CD14-positive monocyte (primary cell): ENCODE measurements around the gene CD248. TPM values are rescaled to one million over a fixed set of nuclear protein-coding genes. Genes with fewer than 3 reads are reported as not detected.

Source experiments
- DNase-seq, 3 donors: peaks; one replicate each; pipeline ENCODE4 v3.0.0-alpha.2; 2011 to 2022
- H2AFZ ChIP-seq: 2 replicates; pipeline ENCODE4 v1.6.0; 2012; ENCODE audit warnings: mild to moderate bottlenecking, low read depth, low read length, inconsistent platforms; ENCODE audit not compliant: insufficient read depth, poor library complexity, severe bottlenecking
- H3K27ac ChIP-seq, 2 donors: 1 replicate in 1 of 2; 2 replicates in 1 of 2; pipeline ENCODE4 v1.5.1; 2012 to 2013; ENCODE audit warnings: low read length in 2 of 2, control low read depth in 1 of 2, inconsistent platforms in 1 of 2, low read depth in 1 of 2, mild to moderate bottlenecking in 1 of 2
- H3K27me3 ChIP-seq, 2 donors: one replicate each; pipeline versions ENCODE4 v1.6.0 to v1.6.1; 2011 to 2013; ENCODE audit warnings: low read length in 2 of 2; ENCODE audit not compliant: control insufficient read depth in 2 of 2, insufficient read depth in 2 of 2
- H3K36me3 ChIP-seq, 2 donors: replicated peaks in 1 of 2; 1 replicate in 1 of 2; 2 replicates in 1 of 2; pipeline versions ENCODE4 v1.5.1 to v1.6.1; 2012 to 2013; ENCODE audit warnings: low read length in 2 of 2, control low read depth in 1 of 2, inconsistent platforms in 1 of 2, mild to moderate bottlenecking in 1 of 2; ENCODE audit not compliant: insufficient read depth in 2 of 2, control insufficient read depth in 1 of 2
- H3K4me1 ChIP-seq, 2 donors: 1 replicate in 1 of 2; 2 replicates in 1 of 2; pipeline versions ENCODE4 v1.5.1 to v1.6.1; 2012 to 2013; ENCODE audit warnings: low read length in 2 of 2, control low read depth in 1 of 2, inconsistent platforms in 1 of 2, mild to moderate bottlenecking in 1 of 2, moderate library complexity in 1 of 2; ENCODE audit not compliant: insufficient read depth in 2 of 2, control insufficient read depth in 1 of 2
- H3K4me2 ChIP-seq: replicated peaks from 2 replicates; pipeline ENCODE3; 2012; ENCODE audit warnings: low read length, moderate library complexity, mild to moderate bottlenecking; ENCODE audit not compliant: poor library complexity, severe bottlenecking; ENCODE audit errors: extremely low read depth
- H3K4me3 ChIP-seq, 3 experiments: fragments of 200-600 bp in 1 of 3; sonication (generic) in 1 of 3; replicated peaks in 1 of 3; 1 replicate in 2 of 3; 2 replicates in 1 of 3; pipeline ENCODE4 v1.5.1; 2011 to 2013; ENCODE audit warnings: low read length in 3 of 3, mild to moderate bottlenecking in 3 of 3, control low read depth in 2 of 3, low read depth in 2 of 3, inconsistent platforms in 1 of 3, moderate library complexity in 1 of 3
- H3K79me2 ChIP-seq: 2 replicates; pipeline ENCODE4 v1.6.0; 2012; ENCODE audit warnings: mild to moderate bottlenecking, control low read depth, inconsistent platforms, low read length, moderate library complexity; ENCODE audit not compliant: insufficient read depth
- H3K9ac ChIP-seq: 2 replicates; pipeline ENCODE4 v1.6.0; 2017; ENCODE audit warnings: low read length, mild to moderate bottlenecking; ENCODE audit not compliant: insufficient read depth, poor library complexity, severe bottlenecking
- H3K9me3 ChIP-seq, 2 donors: replicated peaks in 1 of 2; 1 replicate in 1 of 2; 2 replicates in 1 of 2; pipeline versions ENCODE4 v1.5.1 to v1.6.1; 2012 to 2013; ENCODE audit warnings: low read length in 2 of 2, control low read depth in 1 of 2; ENCODE audit not compliant: control insufficient read depth in 1 of 2, insufficient read depth in 1 of 2
- H4K20me1 ChIP-seq: 2 replicates; pipeline ENCODE4 v1.6.0; 2012; ENCODE audit warnings: mild to moderate bottlenecking, low read length, control low read depth, moderate library complexity; ENCODE audit not compliant: insufficient read depth
- H3K27ac Mint-ChIP-seq, 7 donors: one replicate each; pipeline ENCODE4 v1.8.0; 2020; ENCODE audit warnings: mild to moderate bottlenecking in 7 of 7, mixed read lengths in 7 of 7, moderate library complexity in 6 of 7, inconsistent platforms in 2 of 7
- H3K27me3 Mint-ChIP-seq, 3 donors: one replicate each; pipeline ENCODE4 v1.8.0; 2021 to 2022; ENCODE audit warnings: low read depth in 3 of 3, mild to moderate bottlenecking in 3 of 3, mixed read lengths in 3 of 3, moderate library complexity in 3 of 3, inconsistent platforms in 1 of 3
- H3K36me3 Mint-ChIP-seq, 2 donors: one replicate each; pipeline ENCODE4 v1.8.0; 2020; ENCODE audit warnings: mixed read lengths in 2 of 2, inconsistent platforms in 1 of 2, mild to moderate bottlenecking in 1 of 2
- H3K4me1 Mint-ChIP-seq: one replicate; pipeline ENCODE4 v1.8.0; 2020; ENCODE audit warnings: mild to moderate bottlenecking, mixed read lengths
- H3K4me3 Mint-ChIP-seq, 2 donors: one replicate each; pipeline ENCODE4 v1.8.0; 2020; ENCODE audit warnings: mild to moderate bottlenecking in 2 of 2, mixed read lengths in 2 of 2, moderate library complexity in 1 of 2
- H3K9me3 Mint-ChIP-seq, 7 donors: one replicate each; pipeline ENCODE4 v1.8.0; 2020 to 2022; ENCODE audit warnings: mixed read lengths in 7 of 7, mild to moderate bottlenecking in 6 of 7, moderate library complexity in 6 of 7, inconsistent platforms in 2 of 7
- WGBS: methylation state at CpG from one replicate; pipeline ENCODE4 v1.1.5; 2013; ENCODE audit warnings: missing lambda C conversion rate; ENCODE audit not compliant: insufficient coverage; 5-methylcytosine and 5-hydroxymethylcytosine counted together
- intact Hi-C, 2 donors: fragments of 100-400 bp; cut with micrococcal nuclease; formaldehyde crosslinking; loops; one replicate each; pipeline versions ENCODE4 v1.15.0 to v1.15.1; 2023
- polyA plus RNA-seq, 3 donors: library from polyadenylated mRNA; depleted of rRNA in 1 of 3; unstranded in 2 of 3; stranded (reverse) in 1 of 3; fragments of 300-500 nt in 2 of 3; fragments of >200 nt in 1 of 3; fragmentation: Illumina TruSeq in 2 of 3; gene quantifications; 1 replicate in 2 of 3; 2 replicates in 1 of 3; pipeline ENCODE4 v1.2.3, GENCODE V29; 2012 to 2021
- TF ChIP-seq, protein P1 (sequence below): fragments of 200-600 bp; IDR thresholded peaks from one replicate; pipeline ENCODE4 v1.8.0; 2022; ENCODE audit warnings: antibody characterized with exemption, mild to moderate bottlenecking

CD248 gene
- polyA plus RNA-seq, 3 donors: 0.05 to 0.13 TPM; not detected in 1

DNA sequence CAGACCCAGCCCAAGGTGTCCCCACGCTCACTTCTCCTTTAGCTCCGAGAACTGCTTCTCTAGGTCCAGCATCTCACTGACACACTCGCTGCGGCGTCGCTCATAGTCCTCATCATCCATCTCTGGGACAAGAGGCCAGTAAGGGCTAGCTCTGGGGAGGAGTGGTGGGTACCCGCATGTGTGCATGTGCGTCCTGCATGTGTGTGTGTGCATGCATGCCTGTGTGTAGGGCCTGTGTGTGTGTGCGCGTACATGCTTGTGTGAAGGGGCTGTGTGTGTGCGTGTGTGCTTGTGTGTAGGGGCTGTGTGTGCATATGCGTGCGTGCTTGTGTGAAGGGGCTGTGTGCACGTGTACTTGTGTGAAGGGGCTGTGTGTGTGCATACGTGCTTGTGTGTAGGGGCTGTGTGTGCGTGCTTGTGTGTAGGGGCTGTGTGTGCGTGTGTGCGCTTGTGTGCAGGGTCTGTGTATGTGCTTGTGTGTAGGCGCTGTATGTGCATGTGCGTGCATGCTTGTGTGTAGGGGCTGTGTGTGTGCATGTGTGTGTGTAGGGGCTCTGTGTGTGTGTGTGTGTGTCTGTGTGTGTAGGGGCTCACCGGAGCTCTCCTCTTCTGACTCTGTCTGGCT lies 24.8 kb upstream of the CD248 start:
- Mint-ChIP-seq H3K4me1 (peaks cover 29% of the 10 kb centered on the region), H3K9me3 (no peaks in the 10 kb centered on the region), H3K36me3 (peaks cover 53 to 61% of the 10 kb centered on the region in 2 donors), H3K27me3 (no peaks in the 10 kb centered on the region), H3K27ac (no peak overlapping the region), H3K4me3 (no peak overlapping the region)
- H4K20me1 ChIP-seq: peaks cover 32% of the 10 kb centered on the region
- H3K9ac ChIP-seq: no peak overlapping the region
- H2AFZ ChIP-seq: no peak overlapping the region
- WGBS: 97% methylated on average over 13 of the region's 21 CpGs
- peaks cover 50 to 68% of the 10 kb centered on the region in 2 donors for H3K36me3 ChIP-seq
- no peak overlapping the region for H3K4me2 ChIP-seq
- H3K27me3 ChIP-seq: peaks cover 0 to under 1% of the 10 kb centered on the region in 2 donors
- TF ChIP-seq, protein P1, sequence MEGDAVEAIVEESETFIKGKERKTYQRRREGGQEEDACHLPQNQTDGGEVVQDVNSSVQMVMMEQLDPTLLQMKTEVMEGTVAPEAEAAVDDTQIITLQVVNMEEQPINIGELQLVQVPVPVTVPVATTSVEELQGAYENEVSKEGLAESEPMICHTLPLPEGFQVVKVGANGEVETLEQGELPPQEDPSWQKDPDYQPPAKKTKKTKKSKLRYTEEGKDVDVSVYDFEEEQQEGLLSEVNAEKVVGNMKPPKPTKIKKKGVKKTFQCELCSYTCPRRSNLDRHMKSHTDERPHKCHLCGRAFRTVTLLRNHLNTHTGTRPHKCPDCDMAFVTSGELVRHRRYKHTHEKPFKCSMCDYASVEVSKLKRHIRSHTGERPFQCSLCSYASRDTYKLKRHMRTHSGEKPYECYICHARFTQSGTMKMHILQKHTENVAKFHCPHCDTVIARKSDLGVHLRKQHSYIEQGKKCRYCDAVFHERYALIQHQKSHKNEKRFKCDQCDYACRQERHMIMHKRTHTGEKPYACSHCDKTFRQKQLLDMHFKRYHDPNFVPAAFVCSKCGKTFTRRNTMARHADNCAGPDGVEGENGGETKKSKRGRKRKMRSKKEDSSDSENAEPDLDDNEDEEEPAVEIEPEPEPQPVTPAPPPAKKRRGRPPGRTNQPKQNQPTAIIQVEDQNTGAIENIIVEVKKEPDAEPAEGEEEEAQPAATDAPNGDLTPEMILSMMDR: no peak
- peaks cover 27 to 35% of the 10 kb centered on the region in 2 donors for H3K4me1 ChIP-seq
- no peak overlapping the region for H3K27ac ChIP-seq
- peak in 1 of 3 donors; percentile 3 for DNase-seq
- H3K79me2 ChIP-seq: peaks cover 23% of the 10 kb centered on the region
- H3K9me3 ChIP-seq: no peaks in the 10 kb centered on the region
- intact Hi-C loops: no loop called here
- no peak overlapping the region for H3K4me3 ChIP-seq

DNA sequence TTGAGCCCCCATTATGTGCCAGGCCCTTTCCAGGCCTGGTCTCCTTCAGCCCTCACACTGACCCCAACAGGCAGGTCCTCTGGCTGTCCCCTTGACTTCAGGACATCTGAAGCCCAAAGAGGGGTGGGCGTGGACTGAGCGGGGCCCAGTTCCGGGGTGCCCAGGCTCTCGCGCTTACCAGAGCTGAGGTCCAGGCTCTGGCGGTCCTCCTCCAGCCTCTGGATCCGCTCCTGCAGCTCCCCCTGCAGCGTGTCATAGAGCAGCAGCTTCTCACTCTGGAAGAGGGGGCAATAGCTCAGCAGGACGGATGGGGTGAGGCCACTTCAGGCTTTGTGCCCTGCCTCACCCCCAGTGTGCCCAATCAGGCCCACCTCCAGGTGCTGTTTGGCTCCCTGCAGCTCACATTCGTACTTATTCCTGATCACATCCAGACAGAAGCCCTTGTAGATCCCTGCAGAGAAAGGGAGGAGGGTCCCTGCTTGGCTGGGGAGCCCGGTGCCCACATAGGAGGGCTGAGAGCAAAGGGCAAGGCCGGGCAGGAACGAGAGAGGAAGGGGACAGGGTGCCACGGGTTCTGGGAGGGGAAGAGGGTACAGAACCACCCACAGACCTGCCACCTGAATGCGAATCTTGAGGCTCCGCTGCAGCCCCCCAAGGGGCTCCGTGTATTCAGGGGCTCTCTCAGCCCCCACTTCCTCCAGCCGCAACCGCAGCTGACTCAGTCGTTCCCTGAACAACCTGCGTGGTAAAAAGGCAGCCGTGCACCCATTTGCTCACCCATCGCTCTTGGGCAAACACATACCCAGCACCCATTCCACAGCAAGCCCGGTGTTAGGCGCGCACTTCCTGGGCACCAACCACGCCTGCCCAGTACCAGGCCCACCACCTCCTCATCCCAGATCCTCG lies 24.0 kb upstream of the CD248 start:
- H3K27me3 Mint-ChIP-seq: no peaks in the 10 kb centered on the region
- peaks cover 50 to 68% of the 10 kb centered on the region in 2 donors for H3K36me3 ChIP-seq
- H3K27ac ChIP-seq: no peak overlapping the region
- no peak overlapping the region for H3K4me3 Mint-ChIP-seq
- peaks cover 36% of the 10 kb centered on the region for H4K20me1 ChIP-seq
- peak overlapping the region in 2 of 7 donors; percentile 41 to 46 for H3K27ac Mint-ChIP-seq
- H3K79me2 ChIP-seq: peaks cover 28% of the 10 kb centered on the region
- H3K27me3 ChIP-seq: no peaks in the 10 kb centered on the region
- H3K9me3 ChIP-seq: no peaks in the 10 kb centered on the region
- H3K9ac ChIP-seq: no peak overlapping the region
- H3K4me3 ChIP-seq: no peak overlapping the region
- no peaks in the 10 kb centered on the region for H3K9me3 Mint-ChIP-seq
- TF ChIP-seq, protein P1: no peak
- peaks cover 31 to 38% of the 10 kb centered on the region in 2 donors for H3K4me1 ChIP-seq
- no peak overlapping the region for H3K4me2 ChIP-seq
- peaks cover 34% of the 10 kb centered on the region for H3K4me1 Mint-ChIP-seq
- peaks cover 53 to 61% of the 10 kb centered on the region in 2 donors for H3K36me3 Mint-ChIP-seq
- peak in 1 of 3 donors; percentile 3 for DNase-seq
- 98% methylated on average over 21 of the region's 28 CpGs for WGBS
- H2AFZ ChIP-seq: no peak overlapping the region
- intact Hi-C loops: no loop called here
